ENCODE data around the gene RRP15.
A peak's percentile ranks its signal among the peaks of the same experiment; 100 is the strongest.

The RRP15 gene

DNA sequence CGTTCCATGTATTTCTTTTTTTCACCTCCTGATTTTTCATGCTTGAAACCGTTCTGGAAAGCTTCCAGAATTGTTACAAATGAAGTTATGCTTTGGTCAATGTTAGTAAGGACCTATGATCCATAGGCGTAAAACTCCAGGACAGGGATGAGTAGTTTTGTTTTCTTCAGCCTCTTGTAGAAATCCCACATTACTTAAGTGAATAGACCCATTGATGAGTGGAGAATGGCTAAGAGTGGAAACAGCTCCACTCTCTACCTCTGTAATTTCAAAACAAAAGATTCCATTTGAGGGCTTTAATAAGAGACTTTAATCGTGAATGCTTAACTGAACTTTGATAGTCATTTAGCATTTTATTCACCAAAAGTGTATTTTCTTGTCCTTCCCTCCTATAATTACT lies 57.0 kb downstream of the RRP15 start:
- no peak for DNase-seq

DNA sequence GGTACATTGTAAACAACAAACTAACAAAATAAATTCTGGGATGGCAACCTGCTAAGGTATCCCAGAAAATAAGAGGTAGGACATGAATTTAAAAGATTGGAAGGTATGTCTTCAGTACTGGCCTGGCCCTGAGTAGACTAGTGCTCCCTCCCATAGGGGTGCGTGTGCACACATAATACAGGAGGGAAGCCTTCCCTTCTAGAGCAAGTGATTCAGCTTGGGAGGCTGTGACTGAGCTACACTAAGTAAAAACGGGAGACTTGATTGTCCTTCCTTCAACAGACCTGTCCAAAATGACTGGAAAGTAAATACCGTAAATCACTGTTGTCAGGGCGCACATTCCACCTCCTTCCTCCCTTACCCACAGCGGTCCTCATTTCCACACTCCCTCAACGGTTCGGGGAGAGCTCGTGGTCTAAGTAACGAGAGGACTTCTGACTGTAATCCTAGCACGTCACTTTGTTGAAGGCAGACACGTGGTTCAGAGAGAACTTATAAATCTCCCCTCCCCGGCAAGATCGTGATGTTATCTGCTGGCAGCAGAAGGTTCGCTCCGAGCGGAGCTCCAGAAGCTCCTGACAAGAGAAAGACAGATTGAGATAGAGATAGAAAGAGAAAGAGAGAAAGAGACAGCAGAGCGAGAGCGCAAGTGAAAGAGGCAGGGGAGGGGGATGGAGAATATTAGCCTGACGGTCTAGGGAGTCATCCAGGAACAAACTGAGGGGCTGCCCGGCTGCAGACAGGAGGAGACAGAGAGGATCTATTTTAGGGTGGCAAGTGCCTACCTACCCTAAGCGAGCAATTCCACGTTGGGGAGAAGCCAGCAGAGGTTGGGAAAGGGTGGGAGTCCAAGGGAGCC lies 60.0 kb downstream of the RRP15 start, which contains the start of gene TGFB2:
Gene TGFB2, plus strand, starts transcription at position 523 of the 859 bp plus-strand sequence. CDS start 1,366 bp downstream, outside the sequence.
- no peak for DNase-seq

DNA sequence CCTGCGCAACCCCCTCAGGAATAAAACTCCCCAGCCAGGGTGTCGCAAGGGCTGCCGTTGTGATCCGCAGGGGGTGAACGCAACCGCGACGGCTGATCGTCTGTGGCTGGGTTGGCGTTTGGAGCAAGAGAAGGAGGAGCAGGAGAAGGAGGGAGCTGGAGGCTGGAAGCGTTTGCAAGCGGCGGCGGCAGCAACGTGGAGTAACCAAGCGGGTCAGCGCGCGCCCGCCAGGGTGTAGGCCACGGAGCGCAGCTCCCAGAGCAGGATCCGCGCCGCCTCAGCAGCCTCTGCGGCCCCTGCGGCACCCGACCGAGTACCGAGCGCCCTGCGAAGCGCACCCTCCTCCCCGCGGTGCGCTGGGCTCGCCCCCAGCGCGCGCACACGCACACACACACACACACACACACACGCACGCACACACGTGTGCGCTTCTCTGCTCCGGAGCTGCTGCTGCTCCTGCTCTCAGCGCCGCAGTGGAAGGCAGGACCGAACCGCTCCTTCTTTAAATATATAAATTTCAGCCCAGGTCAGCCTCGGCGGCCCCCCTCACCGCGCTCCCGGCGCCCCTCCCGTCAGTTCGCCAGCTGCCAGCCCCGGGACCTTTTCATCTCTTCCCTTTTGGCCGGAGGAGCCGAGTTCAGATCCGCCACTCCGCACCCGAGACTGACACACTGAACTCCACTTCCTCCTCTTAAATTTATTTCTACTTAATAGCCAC lies 60.7 kb downstream of the RRP15 start:
- DNase-seq, result peak; percentile 10

DNA sequence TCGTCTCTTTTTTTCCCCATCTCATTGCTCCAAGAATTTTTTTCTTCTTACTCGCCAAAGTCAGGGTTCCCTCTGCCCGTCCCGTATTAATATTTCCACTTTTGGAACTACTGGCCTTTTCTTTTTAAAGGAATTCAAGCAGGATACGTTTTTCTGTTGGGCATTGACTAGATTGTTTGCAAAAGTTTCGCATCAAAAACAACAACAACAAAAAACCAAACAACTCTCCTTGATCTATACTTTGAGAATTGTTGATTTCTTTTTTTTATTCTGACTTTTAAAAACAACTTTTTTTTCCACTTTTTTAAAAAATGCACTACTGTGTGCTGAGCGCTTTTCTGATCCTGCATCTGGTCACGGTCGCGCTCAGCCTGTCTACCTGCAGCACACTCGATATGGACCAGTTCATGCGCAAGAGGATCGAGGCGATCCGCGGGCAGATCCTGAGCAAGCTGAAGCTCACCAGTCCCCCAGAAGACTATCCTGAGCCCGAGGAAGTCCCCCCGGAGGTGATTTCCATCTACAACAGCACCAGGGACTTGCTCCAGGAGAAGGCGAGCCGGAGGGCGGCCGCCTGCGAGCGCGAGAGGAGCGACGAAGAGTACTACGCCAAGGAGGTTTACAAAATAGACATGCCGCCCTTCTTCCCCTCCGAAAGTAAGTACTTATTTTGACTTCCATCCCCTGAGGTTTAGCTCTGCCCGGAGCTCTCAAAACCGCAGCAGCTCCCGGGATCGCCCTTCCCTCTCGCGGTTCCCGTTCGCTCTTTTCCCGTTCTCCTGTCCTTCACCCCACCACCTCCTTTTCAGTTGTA lies 61.5 kb downstream of the RRP15 start:
- no peak for DNase-seq

DNA sequence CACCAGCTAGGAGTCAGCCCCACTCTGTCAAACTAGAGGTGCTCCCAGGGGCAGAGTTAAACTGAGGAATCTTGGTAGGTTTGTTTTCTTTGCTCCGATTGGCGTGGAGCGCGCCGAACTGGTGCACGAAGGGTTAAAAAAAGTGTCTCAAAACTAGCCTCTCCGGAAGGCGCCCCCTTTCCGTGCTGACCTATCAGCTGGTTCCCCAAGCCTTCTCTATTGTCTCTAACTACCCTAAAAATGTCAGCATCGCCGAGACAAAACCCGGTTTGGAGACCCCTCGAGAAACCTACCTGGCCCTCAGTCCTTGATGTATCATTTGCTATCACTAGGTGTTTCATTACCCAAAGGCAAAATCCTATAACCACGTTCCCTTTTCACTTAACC lies 62.2 kb downstream of the RRP15 start:
- DNase-seq, result no peak

DNA sequence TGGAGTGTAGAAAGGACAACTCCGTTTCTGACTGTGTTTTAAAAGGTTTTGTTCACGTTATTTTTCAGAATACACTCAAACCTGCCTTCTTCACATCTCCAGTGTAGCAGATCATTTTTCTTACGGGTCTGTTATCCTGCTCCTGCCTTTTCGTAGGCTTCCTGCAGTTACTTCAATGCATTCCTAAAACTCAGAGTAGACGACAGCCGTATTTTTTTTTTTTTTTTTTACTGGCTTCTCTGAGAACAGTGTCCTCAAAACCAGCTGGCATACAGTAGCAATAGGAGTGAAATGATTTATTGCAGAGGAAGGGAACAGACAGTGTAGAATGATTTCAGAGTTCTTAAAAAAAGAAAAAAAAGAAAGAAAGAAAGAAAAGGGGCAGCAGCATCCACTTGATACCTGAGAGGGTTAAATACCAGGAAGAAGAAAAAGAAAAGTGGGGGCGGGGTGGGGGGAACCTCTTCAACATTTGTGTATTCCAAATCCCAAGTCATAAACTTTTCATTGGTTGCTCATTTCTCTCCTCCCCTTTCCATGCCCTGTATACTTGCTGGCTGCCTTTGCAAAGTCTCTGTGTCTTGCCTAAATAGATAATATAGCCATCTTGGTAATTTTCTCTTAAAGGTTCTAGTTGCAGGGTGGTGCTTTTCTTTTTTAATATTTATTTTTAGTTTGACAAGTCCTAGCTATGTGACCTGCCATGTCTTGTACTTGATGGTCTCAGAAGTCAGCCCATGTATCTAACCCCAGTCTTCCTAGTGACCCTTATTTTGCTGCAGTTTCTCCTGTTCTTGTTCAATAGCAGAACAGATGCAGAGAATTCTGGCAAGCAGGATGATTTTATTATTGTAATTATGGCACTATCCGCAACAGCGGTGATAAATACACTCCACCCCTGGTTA lies 62.9 kb downstream of the RRP15 start:
- DNase-seq, result no peak

DNA sequence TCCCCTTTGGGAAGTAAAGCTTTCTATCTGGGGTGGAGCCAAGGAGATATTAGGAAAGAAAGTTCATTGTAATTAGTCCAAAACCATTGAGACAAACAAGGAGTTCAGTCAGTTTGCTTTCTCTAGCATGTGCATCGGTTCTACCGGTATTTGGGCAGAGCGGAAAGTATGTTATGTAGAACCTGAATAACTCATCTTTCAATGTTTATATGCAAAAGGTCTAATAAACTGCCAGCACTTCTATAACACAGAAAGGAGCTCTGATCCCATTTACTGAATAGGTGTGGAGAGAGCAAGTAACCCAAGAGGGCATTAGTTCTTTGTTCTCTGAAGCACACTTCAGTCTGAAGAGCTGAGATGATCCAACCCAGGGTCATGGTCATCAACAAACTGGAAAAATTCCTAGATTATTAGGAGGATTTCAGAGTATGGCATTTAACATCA lies 63.6 kb downstream of the RRP15 start:
- DNase-seq, result no peak

DNA sequence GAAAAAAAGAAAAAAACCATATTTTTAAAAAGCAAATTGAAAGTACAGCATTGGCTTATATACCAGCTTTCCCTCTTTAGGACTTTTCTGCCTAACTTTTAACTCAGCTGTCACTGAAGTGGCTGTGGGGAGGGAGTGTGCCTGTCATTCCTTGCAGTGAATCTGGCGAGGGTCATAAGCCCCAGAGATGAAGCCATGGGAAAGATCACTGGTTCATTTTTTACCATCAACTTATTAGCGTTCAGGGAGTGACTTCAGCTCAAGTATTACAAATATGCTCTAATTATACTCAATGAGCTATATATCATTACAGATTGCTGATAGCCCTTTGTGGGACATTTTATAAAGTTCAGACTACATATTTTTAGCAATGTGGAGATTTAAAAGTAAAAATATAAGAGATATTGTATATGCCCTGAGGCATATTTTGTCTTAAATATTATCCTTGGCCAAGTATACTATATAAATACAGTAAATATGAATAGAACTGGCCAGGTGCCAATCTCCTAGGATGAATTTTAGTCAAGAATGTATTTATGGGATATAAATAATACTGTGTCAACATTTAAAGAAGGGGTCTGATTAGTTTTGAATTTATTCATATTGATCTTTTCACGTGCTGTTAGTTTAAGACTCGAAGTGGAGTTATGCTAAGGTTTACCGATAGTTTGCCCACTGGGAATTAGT lies 64.4 kb downstream of the RRP15 start:
- no peak for DNase-seq

DNA sequence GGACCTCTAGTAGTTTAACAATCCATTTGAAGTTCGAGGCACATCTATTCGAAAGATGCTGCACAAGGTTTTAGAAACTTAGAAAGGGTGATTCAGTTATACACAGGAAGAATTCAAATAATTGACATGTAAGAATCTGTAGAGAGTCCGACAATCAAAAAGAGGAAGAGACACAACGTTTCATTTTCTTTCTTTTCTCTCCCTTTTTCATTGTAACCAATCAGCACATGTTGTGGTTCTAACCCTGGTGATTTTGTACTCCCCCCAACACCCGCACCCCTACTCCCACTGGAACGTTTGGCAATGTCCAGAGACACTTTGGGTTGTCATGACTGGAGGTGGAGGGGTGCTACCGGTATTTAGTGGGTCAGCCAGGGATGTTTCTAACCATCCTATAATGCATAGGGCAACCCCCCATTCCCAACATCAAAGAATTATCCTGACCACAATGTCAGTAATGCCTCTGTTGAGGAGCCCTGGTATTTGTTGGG lies 65.0 kb downstream of the RRP15 start:
- DNase-seq, result no peak

DNA sequence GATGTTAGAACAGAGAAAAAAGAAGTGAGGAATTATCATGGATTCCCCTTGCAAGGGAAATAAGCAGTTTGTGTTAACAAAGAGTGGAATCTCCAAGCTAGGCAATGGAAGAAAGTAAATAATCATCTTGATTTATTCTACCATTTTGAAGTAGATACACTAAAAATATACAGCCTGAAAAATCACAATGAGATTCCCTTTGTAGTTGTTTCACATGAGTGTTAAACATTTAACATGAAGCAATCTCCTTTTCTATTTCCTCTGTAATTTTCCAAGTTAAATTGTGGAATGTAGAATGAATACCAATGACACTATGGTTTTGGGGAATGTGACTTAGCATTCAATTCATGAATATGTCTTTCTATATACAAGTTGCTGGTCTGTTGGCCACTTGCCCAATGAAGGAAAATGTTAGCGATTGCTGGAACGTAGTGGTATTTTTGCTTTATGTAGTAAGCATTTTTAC lies 65.7 kb downstream of the RRP15 start:
- no peak for DNase-seq

DNA sequence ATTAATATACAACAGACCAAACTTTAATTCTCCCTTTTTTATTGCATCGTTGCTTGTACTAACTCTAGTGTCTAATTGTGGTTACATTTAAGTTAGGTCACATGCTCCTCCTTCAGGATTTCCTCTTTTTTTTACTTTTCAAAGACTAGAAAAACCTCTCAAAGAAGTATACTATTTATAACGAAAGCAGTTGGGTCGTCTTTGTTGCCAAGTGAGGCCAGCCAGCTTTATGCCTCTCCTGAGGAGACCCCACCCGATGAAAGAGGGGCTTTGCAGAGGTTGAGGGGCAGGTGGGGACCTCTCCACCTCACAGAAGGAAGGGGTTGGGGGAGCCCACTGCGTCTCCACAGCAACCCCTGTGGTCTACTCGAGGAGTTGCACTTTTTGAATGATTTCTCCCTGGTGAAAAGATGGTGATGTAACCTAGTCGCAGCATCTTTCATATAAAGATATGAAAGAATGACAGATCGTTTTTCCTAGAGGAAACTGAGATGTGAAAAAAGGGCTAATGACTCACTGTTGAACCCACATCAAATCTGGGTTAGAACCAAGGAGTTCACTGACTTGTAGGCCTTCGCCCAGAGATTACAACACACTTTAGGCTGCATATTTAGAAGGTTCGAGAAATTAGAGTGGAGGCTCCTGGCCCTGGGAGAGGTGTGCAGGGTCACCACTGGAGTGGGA lies 66.4 kb downstream of the RRP15 start:
- DNase-seq, result no peak

DNA sequence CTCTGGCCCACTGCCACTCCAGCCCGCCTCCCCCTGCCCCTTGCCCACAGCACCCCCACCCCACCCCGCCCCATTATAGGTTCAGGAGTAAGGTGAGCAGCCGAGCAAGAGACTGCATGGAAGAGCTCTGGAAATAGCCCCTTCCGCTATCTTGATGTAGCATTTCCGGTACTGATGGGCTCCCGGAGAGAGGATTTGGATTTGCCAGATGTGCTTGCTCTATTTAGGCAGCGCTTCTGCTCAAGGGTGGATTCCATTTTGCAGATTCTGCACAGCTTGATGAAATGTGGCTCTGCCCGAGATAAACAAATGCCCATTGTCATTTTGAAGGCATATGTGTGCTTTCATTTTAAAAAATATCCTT lies 67.0 kb downstream of the RRP15 start:
- no peak for DNase-seq

DNA sequence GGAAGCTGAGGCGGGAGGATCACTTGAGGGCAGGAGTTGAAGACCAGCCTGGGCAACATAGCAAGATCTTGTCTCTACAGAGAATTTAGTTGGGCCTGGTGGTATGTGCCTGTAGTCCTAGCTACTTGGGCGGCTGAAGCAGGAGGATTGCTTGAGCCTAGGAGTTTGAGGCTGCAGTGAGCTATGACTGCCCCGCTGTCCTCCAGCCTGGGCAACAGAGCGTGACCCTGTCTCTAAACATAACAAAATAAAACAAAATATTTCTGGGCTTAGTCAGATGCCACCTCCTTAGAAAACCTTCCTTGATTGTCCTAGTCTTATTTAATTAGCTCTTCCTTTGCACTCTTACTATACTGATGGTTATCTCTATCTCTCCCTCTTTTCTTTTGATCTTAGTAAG lies 68.6 kb downstream of the RRP15 start:
- DNase-seq, result no peak

DNA sequence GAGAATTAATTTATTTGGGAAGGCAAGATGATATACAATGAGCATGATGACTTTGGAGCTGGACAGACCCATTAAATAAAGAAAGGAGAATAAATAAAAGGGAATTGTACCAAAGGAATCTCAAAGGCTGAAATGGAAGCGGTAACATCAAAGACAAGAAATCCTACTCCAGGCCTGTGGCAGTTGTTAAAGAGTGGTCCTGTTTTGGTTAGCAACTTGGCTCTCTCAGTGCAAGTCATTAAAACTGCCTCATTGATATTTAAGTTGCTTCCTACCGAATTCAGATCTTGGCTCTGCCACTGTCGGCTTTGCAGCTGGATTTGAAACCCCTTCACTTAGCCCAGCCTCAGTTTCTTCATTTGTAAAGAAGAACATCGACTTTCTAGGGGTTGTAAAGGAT lies 70.2 kb downstream of the RRP15 start:
- DNase-seq, result no peak

DNA sequence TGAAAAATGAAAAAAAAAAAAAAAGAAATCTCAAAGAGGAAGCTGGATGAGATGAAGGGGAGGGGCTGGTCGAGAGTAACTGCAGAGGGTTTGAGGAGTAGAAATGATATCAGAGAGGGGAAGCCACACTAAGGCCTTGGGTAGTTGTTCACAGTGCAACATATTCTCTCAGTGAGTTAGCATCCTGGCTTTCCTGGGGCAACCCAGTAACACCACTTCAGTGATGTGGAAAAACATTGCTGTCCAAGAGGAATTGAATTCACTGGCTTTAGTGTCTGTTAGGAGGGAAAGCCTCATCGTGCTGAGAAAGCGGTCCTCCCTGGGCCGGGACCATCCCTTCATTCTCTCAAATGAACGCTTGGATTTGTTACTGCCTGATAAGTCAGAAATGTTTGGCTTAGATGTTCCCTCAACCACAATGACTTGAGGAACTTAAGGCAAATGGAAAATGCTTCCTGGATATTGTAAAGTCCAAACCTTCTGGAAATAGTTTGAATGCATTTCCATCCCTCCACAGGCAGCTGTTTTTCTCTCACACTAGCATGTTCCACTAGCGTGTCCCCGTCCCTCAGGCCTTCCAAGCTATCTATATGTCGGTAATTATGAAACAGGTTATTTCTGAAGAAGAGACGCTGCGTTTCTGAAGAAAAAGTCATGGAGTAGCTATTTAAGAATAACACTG lies 72.3 kb downstream of the RRP15 start:
- DNase-seq, result no peak

DNA sequence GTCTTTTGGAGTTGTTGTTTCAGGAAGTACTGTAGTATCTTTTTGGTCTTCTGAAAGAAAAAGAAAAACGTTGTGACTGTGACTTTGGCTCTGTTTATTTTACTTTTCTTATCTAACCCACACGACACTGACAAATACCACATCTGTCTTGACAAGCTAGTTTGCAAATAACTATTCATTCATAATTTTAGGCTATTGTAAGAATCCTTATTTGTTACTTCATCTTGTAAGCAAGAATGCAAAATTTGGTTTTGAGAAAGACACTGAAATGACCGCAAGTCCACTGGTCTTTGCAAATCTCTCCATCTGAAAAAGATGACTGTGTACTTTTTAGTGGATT lies 72.8 kb downstream of the RRP15 start:
- DNase-seq, result no peak

DNA sequence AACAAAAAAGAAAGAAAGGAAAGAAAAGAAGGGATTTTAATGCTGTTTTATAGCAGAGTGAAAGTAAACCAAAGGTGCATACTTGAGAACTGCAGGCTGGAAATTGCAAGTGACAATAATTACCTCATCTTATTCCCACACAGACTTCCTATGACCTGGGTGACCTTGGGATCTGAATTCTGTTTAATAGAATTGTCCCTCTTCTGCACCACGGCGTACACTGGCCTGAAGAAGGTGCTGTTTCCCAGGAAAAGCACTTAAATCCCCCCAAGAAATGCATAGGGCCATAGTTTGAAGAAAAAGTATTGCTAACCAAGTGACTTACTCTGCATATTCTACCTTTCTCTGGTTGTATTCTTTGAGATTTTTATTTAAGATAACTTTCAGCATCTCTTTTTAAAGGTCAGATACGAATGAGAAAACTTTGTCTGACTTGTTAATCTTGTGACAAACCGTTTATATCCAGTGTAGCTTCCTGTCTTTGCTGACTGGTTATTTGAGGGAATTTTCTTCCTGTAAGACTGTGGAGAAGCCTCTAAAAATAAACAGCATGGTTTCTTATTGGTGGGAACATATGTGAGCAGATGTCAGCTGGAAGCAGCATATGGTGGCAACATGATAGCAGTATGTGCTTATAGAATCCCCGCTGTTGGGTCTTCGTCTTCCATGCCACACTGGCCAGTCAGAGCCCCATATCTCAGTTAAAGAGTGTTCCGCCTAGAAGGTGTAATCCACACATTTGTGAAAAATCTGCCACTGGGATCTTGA lies 76.4 kb downstream of the RRP15 start:
- DNase-seq, result peak; percentile 41

DNA sequence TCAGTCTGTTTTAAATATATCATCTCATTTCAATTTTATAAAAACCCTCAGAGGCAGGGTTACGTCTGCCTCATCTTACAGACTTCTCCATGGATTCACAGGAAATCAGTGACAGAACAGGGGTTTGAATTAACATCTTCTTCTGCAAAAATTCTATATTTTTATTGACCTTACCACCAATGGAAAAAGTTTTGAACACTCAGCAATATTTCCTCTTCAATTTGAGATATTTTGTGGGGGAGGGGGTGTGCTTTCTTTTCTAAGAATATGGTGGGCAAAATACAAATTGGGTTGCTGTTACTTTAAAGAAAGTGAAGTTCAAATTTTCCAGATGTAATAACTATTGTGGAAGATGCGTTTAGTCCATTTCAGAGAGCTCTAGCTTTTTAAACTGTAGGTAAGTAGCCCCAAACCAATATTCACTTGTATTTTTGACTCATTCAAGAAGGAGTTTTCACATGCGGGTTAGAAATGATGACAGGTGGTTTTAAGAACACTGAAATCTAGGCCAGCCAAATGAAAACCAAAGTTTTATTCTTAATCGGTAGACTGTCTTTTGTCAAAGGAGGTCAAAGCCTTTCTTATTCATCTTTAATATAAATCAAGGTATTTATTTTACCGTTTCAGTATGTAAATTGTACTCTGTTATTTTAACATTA lies 77.5 kb downstream of the RRP15 start:
- DNase-seq, result no peak

DNA sequence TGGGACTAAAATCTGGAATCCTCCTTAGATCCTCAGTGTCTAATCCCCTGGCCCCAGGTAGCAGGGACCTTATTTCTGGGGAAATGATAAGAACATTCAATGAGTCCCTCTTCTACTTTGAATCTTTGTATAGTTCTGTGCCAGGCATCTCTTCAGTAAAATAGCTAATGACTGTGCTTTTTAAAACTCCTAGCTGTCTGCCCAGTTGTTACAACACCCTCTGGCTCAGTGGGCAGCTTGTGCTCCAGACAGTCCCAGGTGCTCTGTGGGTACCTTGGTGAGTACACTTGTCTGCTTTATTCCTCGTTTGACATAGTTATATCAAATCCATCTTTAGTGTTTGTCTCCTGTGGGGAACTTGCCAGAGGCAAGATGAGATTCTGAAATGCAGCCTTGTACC lies 78.0 kb downstream of the RRP15 start:
- no peak for DNase-seq

All from NCI-H446 treated with DMSO at 0.1 percent for 48 hours (cell line).